T-helper 22 cell (primary cell): Measurements from ENCODE around the gene NIPAL3.
"Not testable (repeated sequence)": the region's sequence is repeated elsewhere in the genome, so short reads cannot be mapped to it uniquely, and the experiment has no call there.

Experiments used
- DNase-seq: peaks from one replicate; pipeline ENCODE4 v3.0.0-alpha.2; 2020; ENCODE audit warnings: low read depth

The NIPAL3 gene

GRCh38 chr1:24517898-24518297 lies 102.3 kb downstream of the NIPAL3 start:
- no peak for DNase-seq

- DNase-seq, result not testable (repeated sequence)
These were observed 104.7 kb downstream of the NIPAL3 start for GRCh38 chr1:24520282-24520681.
